HT-29 (cell line): Measurements from ENCODE around the gene KCNQ1. TPM values are rescaled to one million over a fixed set of nuclear protein-coding genes. Genes with fewer than 3 reads are reported as not detected.

Experiments
- DNase-seq: peaks from one replicate; pipeline ENCODE4 v3.0.0-alpha.2; 2015; ENCODE audit warnings: low spot score
- total RNA-seq: library from RNA; depleted of rRNA; stranded (reverse); fragments of >200 nt; shearing (Covaris generic); gene quantifications from 2 replicates; pipeline ENCODE4 v1.2.3, GENCODE V29; 2014

The KCNQ1 gene
- total RNA-seq, 1 experiment from 2014 or later: 9.9 TPM

- DNase-seq: no peak
These were observed 21.4 kb upstream of the KCNQ1 start for GRCh38 chr11:2423157-2424025.

- no peak for DNase-seq
These were observed 19.9 kb upstream of the KCNQ1 start for GRCh38 chr11:2424811-2425495.

- no peak for DNase-seq
These were observed 19.3 kb upstream of the KCNQ1 start for GRCh38 chr11:2425506-2425905.

DNA sequence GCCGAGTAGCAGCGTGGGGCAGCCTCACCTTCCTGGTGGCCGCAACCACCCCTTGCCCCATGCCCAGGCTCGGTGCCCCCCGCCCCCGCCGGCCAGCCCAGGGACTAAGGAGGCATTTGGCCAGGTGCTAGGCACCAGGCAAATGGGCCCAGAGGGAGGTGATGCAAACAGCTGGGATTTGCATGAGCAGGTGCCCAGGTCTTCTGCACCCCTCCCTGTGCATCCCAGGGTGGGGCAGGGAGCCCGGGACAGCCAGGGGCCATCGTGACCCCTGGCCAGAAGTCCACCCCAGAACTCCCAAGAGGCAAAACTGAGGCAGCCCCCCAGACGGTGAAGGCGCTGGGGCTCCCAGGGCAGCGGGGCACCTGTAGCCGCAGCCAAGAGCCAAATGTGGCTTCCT is 18.6 kb upstream of the KCNQ1 start:
- no peak for DNase-seq

DNA sequence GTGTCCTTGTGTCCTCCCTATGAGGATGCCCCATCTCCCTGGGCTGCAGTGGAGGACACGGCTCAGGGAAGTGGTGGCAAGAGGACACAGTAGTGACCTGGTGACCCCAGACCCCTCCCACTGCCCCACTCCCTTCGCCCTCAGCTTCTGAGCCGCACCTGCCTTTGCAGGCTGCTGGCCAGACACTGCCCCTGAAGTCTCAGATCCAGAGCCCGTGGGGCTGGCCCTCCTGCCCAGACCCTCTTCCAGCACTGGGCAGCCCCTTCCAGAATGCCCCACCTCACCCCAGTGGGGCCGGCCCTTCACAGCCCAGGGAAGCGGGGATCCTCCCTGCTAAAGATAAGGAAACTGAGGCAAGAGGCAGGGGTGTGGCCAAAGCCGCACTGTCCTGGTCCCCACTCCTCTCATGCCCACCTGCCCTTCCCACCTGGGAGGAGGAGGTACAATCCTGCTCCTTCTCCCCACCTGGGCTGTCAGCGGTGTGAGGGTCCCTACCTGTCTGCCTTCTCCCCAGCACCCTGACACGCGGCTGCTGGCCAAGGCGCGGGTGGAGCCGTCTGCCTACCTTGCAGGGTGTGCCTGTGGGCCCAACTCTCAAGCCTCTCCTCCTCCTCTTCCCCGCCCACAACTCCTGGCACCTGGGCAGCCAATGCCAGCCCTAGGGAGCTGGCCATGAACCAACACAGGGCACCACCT is 17.8 kb upstream of the KCNQ1 start:
- peak; percentile 60 for DNase-seq

- DNase-seq: no peak
These were observed 17.0 kb upstream of the KCNQ1 start for GRCh38 chr11:2427721-2428321.

DNA sequence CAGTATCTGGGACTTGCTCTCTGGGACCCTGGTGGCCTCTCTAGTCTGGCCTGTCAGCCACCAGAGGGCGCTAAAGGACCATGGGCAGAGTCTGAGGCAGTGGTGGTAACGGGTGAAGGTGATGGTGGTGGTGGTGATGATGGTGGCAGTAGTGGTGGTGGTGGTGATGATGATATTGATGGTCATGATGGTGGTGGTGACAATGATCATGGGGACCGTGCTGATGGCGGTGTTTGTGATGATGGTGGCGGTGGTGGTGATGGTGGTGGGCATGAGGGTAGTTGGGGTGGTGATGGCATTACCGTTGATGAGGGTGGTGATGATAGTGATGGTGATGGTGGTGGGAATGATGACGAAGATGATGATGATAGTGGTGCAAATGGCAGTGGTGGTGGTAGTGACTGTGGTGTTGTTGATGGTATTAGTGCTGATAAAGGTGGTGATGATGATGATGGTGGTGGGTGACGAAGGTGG is 16.4 kb upstream of the KCNQ1 start:
- peak; percentile 88 for DNase-seq

GRCh38 chr11:2431395-2431794 is 13.4 kb upstream of the KCNQ1 start:
- no peak for DNase-seq

DNA sequence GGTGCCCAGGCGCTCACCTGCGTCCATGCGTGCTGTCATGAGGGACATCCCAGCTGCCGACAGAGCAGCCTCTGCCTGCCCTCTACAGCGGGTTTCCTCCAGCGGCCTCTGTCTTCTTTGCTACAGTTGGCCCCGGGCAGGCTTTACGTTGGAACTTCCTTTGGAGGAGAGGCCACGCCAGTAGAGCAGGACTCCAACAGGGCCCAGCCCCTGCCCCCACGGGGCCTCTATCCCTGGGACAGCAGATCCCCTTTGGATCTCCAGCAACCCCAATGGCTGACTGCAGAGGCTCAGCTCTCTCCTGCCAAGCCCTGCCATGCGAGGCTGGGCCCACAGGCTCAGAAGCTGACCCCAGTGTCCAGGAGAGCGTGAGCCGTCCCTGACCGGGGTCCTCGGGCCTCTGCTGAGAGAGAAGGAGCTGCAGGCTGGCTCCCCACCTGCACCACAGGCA is 12.6 kb upstream of the KCNQ1 start:
- no peak for DNase-seq

GRCh38 chr11:2432628-2433071 is 12.2 kb upstream of the KCNQ1 start:
- DNase-seq: no peak

DNA sequence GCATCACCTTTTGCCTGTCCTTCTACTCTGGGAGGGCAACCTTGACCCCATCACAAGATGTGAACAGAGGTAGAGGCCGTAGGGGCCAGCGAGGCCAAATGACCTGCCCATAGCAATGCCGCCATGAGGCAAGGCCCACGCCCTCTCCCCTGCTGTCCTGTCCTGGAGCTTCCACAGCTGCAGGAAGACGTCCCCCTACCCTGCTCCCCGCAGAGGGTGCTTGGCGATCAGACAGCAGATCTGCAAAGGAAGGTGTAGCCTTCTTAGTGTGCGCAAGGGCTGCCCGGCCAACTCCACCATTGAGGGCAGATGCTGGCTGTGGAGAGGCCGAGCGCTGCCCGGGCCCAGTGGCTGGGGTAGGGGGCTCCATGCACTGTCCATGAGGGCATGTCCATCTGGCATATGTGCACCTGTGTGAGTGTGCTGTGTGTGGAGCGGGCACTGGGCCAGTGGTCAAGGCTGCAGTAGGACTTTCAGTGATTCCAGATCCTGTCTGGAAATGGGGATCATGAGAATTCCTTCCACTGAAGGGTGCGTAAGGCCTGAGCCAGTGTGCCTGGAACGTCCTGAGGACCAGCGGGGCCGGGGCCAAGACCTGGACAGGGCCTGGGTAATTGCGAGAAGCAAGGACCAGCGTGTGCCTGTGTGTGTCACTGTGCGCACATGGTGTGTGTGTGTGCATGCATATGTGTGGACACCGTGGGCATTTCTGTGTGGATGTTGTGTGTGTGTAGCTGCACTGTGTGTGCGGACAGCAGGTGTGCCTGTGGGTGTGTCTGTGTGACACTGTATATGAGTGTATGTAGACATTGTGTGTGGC is 11.5 kb upstream of the KCNQ1 start:
- no peak for DNase-seq

- DNase-seq: no peak
These were observed 10.8 kb upstream of the KCNQ1 start for GRCh38 chr11:2434008-2434407.

DNA sequence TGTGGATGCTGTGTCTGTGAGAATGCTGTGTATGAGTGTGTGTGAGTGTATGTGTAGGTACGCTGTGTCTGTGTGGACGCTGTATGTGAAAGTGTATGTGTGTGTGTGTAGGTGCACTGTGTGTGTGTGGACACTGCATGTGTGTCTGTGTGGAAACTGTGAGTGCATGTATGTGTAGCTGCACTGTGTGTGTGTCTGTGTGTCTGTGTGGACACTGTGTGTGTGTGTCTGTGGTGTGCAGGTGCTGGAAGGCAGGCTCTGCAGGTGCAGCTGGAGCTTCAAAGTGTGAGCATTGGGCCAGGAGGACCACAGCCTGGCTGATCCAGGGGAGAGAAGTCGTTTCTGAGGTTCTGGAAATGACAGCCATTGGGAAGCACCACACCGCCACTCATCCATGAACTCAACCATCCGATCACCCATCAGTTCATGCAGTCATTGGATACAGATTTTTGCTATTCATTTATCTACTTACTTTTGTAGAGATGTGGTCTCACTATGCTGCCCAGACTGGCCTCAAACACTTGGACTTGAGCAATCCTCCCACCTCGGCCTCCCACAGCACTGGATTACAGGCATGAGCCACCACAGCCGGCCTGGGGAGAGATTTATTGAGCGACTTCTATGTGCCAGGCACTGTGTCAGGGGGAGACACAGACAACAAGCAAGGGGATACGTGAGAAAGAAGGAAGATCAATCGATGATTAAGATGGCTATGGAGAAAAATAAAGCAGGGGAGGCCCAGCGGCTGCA is 10.1 kb upstream of the KCNQ1 start:
- DNase-seq: no peak

DNA sequence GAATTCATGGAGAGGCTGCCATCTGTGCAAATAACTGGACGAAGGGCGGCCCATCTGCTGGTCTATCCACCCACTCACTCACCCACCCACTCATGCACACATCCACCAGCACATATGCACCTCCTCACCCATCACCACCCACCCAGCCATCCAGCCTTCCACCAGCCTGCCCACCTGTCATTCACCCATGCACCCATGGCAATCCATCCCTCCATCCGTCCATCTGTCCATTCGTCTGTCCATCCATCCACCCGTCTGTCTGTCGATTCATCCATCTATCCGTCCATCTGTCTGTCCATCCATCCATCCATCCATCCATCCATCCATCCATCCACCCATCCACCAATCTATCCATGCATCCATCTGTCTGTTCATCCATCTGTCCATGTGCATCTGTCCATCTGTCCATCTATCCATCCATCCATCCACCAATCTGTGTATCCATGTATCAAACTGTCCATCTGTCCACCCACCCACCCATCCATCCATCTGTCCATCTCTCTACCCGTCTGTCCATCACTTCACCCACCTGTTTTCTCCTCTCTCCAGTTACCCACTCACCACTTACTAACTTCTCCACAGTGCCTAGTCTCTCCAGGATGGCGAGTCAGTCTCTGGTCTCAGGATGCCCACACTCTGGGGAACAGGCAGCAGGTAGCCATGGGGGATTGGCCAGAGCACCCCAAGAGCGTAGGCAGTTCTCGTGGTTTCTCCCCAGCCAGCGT is 9.4 kb upstream of the KCNQ1 start:
- DNase-seq: no peak

DNA sequence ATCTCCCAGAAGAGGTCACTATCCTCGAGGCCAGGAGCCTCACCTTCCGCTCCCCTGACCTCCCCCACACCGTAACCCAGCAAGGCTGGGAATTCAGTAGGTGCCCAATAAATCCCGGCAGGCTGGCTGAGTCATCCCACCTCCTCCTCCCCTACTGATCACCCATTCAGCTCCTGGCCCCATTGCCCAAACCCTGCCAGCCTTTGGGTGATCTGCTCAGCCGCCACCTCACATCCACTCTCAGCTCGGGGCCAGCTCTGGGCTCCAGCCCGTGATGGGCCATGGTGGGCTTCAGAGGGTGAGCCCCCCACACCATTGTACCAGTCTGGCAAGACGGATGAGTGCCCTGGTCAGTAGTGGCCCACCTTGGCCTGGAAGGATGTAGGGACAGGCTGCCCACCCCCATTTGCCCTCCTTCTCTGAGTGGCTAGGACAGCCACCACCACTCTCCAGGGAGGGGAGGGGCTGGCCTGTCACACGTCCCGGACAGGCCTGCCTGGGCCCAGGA is 8.7 kb upstream of the KCNQ1 start:
- DNase-seq: no peak

- DNase-seq: no peak
These were observed 8.2 kb upstream of the KCNQ1 start for GRCh38 chr11:2436521-2437031.

DNA sequence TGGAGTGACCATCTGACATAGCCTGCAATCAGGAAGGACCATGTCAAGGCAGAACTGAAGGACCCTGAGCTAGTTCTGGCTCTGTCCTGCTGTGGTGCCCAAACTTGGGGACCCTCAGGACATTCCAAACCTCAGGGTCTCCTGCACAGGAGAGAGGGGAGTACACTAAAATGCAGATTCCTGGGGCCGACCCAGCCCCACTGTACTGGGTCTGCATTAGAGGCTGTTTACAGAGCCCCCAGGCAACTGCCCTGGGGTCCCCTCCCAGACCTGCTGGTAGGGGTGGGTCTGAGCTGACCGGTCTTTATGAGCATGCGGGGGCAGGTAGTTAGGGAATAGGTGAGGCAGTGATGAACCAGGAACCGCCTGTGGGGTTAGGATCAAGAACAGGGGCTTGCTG is 7.3 kb upstream of the KCNQ1 start:
- no peak for DNase-seq

GRCh38 chr11:2439820-2440219 is 5.0 kb upstream of the KCNQ1 start:
- DNase-seq: no peak

- no peak for DNase-seq
These were observed 4.2 kb upstream of the KCNQ1 start for GRCh38 chr11:2440646-2441045.
